Measurements from ENCODE around the gene VIPAS39.

DNA sequence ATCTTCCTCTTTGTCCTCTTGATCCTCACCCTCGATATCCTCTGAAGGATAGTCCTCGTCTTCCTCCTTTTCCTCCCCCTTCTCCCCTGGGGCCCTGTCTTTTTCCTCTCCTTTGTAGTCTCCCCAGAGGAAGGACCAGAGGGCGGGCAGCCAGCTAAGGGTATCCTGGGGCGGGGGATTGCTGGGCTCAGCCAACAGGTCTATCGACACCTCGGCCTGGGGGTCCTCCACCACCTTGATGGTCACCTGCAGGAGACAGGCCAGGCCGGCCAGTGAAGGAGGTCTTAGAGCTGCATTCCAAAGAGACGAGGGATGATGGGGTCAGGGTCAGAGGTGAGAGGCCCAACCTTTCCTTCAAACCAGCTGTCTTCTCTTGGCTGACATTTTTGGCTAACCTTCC lies 25.0 kb upstream of the VIPAS39 start:
- TF ChIP-seq TAF1 (IDR thresholded peaks at IDR 0.05; ENCODE audit: low read depth, low read length) (no peak), POLR2A (IDR thresholded peaks at IDR 0.05; ENCODE audit: low read depth, low read length) (no peak), POLR2AphosphoS5 (IDR thresholded peaks at IDR 0.05; ENCODE audit: low read depth, low read length) (no peak)
